ENCODE data around the gene LRRC74B.
"Not testable (repeated sequence)": the region's sequence is repeated elsewhere in the genome, so short reads cannot be mapped to it uniquely, and the experiment has no call there.

The LRRC74B gene, protein sequence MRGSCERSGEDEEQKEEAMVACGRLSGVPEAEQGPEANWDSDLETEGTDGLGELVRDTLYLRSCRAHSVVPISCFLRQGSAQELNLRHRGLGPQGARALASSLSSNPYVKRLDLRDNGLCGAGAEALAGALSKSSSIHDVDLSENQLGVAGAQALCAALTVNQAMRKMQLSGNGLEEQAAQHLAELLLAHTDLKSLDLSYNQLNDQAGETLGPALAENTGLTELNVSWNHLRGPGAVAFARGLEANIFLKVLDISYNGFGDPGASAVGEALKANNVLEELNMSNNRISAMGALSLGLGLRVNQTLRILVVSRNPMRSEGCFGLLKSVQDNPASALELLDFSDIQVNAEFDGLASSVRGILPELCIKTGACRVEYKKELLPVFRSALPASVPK

DNA sequence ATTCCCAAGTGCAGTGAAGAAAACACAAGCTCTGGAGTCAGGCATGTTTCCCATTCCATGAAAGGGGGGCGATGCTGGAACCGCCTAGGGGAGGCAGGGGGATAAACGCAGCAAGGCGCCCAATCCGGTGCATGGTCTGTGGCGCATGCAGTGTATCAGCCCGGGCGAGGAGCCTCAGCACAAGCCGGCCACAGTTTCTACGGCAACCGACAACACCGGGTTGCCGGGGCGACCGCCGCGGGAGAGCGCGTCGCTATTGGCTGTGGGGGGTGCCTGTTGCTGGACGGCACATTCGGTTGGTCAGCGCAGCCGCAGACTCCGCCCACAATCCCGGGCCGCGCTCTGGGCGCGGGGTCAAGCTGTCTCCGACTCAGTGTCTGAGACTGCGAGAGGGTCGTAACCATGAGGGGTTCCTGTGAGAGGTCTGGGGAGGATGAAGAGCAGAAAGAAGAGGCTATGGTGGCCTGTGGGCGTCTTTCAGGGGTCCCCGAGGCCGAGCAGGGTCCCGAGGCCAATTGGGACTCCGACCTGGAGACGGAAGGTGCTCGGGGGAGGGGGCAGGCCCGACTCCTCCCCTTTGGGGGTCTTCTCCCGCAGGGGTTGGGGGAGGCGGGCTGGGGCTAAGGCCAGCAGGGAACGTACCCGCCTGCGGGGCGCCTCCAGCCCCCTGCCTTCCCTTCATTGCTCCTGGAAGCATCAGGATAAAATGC is at the start of gene LRRC74B:
Gene LRRC74B, plus strand, starts transcription at position 362 of the 710 bp plus-strand sequence. Its CDS starts 41 bp downstream, at position 403.
- peak; percentile 80 for DNase-seq (ENCODE audit: low spot score)

DNA sequence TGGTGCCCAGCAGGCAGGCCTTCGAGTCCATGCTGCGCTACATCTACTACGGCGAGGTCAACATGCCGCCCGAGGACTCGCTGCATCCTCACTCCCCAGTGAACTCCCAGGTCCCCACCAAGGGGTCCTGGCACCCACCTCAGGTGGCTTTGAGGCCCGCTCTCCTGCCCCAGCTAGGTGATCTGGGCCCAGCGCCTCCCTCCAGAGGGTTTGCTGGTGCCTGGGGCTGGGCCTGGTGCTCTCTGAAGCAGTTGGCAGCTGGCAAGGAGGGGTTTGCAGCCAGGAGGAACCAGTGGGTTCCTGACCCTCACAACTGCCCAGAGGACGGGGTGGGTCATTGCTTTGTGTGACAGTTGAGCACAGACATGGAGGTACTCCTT is 49.7 kb upstream of the LRRC74B start:
- no peak for DNase-seq (ENCODE audit: low spot score)

DNA sequence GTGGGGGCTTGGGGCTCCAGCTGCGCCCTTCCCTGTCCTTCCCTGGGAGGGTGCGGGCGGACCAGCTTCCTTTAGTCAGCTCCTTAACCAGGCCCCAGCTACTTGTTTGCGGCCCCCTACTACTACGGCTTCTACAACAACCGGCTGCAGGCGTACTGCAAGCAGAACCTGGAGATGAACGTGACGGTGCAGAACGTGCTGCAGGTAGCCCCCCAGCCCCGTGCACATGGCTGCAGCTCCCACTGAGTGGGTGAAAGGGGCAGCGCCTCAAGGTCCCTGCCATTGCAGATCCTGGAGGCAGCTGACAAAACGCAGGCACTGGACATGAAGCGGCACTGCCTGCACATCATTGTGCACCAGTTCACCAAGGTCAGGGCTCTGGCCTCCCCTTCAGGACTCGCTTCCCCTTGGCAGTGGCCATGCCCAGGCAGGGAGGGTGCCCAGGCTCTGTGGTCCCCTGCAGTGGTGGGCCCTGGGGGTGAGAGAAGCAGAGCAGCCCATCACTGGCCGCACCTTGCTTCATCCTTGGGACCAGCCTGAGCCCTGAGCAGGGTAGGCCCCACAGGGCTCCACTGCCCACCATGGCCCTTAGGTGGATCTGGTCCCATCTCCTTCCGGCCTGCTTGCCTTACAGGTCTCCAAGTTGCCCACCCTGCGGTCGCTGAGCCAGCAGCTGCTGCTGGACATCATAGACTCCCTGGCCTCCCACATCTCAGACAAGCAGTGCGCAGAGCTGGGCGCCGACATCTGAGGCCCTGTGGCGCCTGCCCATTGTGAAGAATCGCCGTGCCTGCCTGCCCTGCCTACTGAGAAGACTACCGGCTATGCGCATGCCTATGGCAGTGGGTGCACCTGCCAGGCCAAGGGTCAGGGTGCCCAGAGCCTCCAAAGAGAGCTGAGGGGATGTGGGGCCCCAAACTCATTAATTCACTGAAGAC is 48.9 kb upstream of the LRRC74B start:
- DNase-seq (ENCODE audit: low spot score) = no peak

DNA sequence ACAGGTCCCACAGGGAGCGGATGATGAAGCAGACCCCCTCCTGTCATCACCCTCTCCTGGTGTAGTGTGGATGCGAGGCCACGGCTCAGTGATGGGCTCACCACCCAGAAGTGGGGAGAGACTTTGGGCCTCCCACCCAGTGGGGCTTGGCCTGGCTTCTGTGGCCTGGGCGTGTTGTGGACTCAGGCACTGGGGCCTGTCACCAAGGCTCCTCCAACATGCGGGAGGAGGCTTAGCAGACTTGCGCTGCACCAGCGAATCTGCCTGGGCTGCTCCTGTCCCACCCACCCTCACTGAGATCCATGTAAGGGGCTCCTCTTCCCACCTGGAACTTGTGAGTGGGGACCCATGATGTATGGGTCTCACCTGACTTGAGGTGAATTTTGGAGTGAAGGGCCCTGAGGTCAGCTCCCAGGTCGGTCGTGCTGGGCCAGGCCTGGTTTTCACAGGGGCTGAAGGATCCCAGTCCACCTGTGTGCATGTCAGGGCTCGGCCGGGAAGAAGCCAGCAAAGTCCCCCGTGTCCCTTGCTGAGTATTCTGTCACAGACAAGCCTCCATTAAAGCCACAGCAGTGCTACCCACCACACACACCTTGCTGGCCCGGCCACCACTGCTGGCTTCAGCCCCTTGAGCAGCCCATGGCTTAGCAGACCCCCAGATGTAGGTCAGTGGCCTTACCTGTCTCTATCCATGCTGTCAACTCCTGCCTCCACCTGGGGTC is 48.0 kb upstream of the LRRC74B start:
- DNase-seq (ENCODE audit: low spot score) = no peak

GRCh38 chr22:20998411-20999336 is 47.1 kb upstream of the LRRC74B start:
- no peak for DNase-seq (ENCODE audit: low spot score)

DNA sequence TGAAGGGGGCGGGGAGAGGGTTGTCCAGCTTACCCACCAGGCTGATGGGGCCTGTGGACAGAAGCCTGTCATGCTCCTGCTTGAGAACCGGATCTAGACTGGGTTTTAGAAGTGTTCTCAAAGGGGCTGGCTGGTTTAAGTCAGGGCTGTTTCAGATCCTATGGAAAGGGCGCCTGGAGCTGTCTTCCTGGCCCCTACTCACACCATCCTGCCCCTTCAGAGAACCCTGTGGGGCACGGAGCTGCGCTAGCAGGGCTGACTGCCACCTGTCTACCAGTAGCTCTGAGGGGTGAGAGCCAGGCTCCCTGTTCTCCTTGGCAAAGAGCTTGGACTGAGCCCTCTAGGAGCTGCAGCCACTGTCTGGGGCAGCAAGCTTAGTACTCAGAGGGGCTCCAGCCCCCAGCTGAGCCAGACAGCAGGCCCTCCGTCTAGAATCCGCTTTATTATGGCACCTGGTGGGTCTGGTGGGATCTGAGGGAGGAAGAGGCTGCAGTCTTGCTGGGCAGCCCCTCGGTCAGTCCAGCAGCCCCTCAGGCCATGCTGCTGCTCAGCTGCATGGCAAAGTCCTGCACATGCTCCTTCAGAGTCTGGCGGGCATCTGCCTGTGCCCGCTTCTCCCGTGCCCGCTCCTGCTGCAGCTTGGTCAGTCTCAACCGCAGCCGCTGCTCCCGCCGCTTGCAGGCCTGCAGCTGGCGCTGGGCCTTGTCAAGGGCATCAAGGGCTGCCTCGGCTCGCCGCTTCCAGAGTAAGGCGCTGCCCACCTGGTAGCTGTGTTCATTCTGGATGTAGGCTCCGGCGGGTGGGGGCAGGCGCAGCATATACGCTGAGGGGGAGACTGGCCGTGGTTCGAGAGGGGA is 46.2 kb upstream of the LRRC74B start:
- no peak for DNase-seq (ENCODE audit: low spot score)

DNA sequence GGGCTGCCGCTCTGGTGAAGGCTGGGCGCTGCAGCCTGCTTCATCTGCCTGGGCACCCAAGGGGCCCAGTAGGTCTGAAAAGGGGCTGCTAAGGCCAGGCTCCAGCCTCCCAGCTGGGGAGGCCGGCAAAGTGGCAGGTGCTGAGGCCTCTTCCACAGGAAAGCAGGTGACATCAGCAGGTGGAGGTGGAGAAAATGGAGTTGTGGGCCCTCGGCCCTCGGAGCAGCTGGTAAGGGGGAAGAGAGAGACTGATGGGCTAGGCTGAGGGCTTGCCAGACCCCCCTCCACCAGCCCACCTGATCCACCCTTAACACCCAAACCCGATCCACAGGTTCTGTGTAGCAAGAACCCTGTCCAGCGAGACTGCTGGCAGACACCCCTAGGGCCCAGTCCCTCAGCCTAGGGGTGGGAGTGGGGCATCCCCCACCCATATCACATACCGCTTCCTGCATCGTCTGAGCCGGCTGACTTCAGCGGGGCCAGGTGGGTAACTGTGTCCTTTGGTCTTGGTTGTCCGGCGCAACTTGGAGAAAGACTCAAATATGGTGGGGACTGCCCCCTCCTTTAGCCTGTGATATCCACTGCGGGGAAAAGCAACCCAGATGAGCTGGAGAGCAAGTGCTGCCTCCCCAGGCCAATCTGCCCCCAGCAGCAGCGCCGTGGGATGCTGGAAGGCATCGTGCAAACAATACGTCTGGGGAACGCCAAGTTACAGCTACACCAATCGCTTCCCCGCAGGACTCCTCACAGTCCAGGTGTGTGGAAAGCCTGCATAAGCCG is 45.3 kb upstream of the LRRC74B start:
- DNase-seq (ENCODE audit: low spot score) = no peak

GRCh38 chr22:21000987-21001600 is 44.7 kb upstream of the LRRC74B start:
- DNase-seq (ENCODE audit: low spot score) = no peak

DNA sequence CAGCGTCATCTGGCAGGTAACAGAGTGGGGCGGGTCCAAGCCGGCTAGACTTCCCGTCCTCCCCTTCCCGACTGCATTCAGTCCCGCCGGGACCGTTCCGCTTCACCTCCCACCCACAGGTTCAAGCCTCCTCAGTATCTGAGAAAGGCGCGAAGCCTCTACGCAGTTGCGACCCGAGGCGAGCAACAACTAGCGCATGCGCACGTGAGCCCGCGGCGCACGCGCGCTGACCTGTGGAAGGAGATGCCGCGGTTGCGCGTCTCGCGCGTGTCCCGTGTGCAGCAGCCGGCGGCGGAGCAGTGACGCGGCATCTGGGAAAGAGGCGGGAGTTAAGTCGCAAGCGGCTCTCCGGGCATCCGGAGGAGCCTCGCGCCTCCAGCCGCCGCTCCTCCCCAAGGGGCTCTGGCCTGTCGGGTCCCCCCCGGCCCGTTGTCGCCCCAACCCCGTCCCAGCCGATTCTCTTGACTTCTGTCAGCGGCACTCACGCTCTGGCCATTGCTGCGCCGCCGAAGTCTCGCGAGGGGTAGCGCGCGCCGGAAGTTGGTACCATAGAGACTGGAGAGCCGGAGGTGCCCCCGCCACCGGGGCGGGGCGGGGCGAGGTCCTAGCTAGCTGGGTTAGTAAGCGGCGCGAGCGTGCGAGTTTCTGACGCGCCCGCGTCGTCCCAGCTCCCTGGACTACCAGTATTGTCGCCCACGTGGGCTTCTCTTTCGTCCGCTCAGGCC is 44.0 kb upstream of the LRRC74B start, which contains the start of gene THAP7:
Gene THAP7, minus strand, starts transcription at position 518 of the 725 bp plus-strand sequence. Its CDS starts 207 bp downstream, at position 311.
- DNase-seq (ENCODE audit: low spot score) = peak; percentile 95

DNA sequence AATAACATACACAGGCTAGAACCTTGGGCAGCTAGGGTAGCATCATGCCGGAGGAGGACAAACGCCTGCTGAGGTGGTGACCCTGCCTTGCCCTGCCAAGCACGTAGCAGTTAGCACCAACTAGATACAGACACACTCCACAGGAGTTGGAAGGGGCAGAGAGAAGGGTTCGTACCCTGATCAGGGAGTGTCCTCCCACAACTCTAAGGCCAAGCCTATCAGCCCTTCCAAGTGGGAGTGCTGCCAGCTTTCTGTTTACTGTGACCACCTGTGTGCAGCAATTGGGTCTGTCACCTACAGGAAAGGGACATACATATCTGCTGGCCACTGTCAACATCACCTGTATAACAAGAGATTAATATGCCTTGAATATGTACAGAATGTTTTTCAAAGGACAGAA is 42.0 kb upstream of the LRRC74B start:
- DNase-seq (ENCODE audit: low spot score) = no peak

GRCh38 chr22:21009208-21009607 is 36.5 kb upstream of the LRRC74B start:
- not testable (repeated sequence) for DNase-seq (ENCODE audit: low spot score)

DNA sequence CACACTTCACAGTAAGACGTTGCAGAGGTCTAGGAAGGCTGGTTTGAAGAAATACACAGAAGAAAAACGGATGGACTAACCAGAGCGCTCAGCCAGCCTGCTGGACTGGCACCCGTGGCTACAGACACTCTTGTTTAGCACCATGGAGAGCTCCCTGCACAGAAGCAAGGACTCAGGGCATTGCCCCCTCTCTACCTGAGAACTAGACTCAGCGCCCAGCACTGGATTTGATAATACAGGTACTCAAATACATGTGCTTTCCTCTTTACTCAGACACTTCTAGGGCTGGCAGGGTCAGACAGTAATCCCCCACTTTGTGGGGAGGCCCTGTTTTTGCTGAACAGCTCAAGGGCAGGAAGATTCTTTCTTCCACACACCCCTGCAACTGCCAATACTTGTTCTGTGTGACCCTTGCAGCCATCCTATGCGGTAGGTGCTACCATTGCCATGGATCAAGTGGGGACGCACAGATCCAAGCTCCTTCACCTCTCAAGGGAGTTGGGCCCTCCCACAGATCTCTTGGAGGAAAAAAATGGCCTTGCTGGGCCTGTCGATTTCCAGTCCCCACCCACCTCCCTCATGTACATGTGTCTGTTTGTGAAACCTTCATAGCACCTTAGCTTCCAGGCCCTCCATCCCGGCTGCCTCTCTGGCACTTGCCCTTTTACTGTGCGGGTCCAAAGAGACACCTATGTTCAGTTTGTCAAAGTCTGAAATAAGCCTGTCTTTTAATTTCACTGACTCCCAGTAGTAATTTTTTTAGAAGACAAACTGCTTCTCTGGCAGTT is 35.9 kb upstream of the LRRC74B start:
- no peak for DNase-seq (ENCODE audit: low spot score)

- no peak for DNase-seq (ENCODE audit: low spot score)
Observed at GRCh38 chr22:21010426-21011113, 35.2 kb upstream of the LRRC74B start.

GRCh38 chr22:21012446-21013407 is 33.0 kb upstream of the LRRC74B start:
- no peak for DNase-seq (ENCODE audit: low spot score)

All from globus pallidus (tissue), 1 donor.